ENCODE results near the gene ARF3. TPM values are rescaled to one million over a fixed set of nuclear protein-coding genes. Genes with fewer than 3 reads are reported as not detected.

Gene ARF3
- total and polyA plus RNA-seq, 2 of the 13 experiments (the other 11 are each of a cell fraction or from before 2014, with no cell fraction given) = 53.8 to 57.9 TPM

- TF ChIP-seq HNF1A (IDR thresholded peaks at IDR 0.05; ENCODE audit: low read depth) (no peak), HNF1A (CRISPR knock-in tag; IDR thresholded peaks at IDR 0.05; ENCODE audit: borderline replicate concordance) (peak; percentile 64; the same call in 1 of the 2 replicates), ZNF280D (CRISPR knock-in tag; IDR thresholded peaks at IDR 0.05) (0 out of 2 replicates have a peak, but pooled peaks have one; percentile 54), ZC3H13 (CRISPR knock-in tag; IDR thresholded peaks at IDR 0.05) (peak; percentile 56; the same call in 1 of the 2 replicates), ZSCAN29 (CRISPR knock-in tag; conservative IDR thresholded peaks at IDR 0.05) (no peak), ETV5 (CRISPR knock-in tag; IDR thresholded peaks at IDR 0.05; ENCODE audit: borderline replicate concordance) (peak; percentile 93), ISX (CRISPR knock-in tag; conservative IDR thresholded peaks at IDR 0.05) (no peak), GABPB1 (CRISPR knock-in tag; IDR thresholded peaks at IDR 0.05) (peak; percentile 93), IKZF4 (CRISPR knock-in tag; IDR thresholded peaks at IDR 0.05; ENCODE audit: borderline replicate concordance, low read depth, not compliant biosample characterization) (peak; percentile 24), NFAT5 (CRISPR knock-in tag; IDR thresholded peaks at IDR 0.05) (no peak), REL (CRISPR knock-in tag; conservative IDR thresholded peaks at IDR 0.05) (no peak), ZNF709 (CRISPR knock-in tag; IDR thresholded peaks at IDR 0.05) (0 out of 2 replicates have a peak, but pooled peaks have one; percentile 21), IKZF5 (CRISPR knock-in tag; IDR thresholded peaks at IDR 0.05) (peak; percentile 35; the same call in 1 of the 2 replicates)
Measured at GRCh38 chr12:48957141-48958048, at the start of gene ARF3 (continued).

Data from HepG2 (cell line).